ENCODE measurements around the gene AP2S1. TPM values are rescaled to one million over a fixed set of nuclear protein-coding genes. Genes with fewer than 3 reads are reported as not detected.
"Not testable (repeated sequence)": the region's sequence is repeated elsewhere in the genome, so short reads cannot be mapped to it uniquely, and the experiment has no call there.

AP2S1 gene
- polyA plus RNA-seq, 1 donor (not counting 4 experiments of a cell fraction or from before 2014, with no cell fraction given) = 183 TPM

DNA sequence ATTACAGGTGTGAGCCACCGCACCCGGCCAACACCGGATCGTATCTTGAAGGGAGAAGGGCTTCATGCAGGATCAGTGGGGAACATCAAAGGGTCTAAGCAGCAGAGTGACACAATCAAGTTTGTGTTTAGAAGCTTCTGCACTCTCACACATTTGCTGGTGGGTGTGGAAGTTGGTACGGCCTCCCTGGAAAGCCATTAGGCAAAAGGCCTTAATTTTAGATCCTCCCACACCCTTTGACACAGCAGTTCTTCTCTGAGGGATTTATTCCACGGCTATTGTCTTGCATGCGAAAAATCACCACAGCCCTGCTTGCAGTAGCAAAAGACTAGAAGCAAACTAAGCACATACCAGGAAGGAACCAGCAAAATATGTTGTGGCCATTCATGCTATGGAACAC lies 44.0 kb downstream of the AP2S1 start:
- TF ChIP-seq EZH2 (IDR thresholded peaks at IDR 0.05; ENCODE audit: low read length) = no peak
- TF ChIP-seq, protein P1, sequence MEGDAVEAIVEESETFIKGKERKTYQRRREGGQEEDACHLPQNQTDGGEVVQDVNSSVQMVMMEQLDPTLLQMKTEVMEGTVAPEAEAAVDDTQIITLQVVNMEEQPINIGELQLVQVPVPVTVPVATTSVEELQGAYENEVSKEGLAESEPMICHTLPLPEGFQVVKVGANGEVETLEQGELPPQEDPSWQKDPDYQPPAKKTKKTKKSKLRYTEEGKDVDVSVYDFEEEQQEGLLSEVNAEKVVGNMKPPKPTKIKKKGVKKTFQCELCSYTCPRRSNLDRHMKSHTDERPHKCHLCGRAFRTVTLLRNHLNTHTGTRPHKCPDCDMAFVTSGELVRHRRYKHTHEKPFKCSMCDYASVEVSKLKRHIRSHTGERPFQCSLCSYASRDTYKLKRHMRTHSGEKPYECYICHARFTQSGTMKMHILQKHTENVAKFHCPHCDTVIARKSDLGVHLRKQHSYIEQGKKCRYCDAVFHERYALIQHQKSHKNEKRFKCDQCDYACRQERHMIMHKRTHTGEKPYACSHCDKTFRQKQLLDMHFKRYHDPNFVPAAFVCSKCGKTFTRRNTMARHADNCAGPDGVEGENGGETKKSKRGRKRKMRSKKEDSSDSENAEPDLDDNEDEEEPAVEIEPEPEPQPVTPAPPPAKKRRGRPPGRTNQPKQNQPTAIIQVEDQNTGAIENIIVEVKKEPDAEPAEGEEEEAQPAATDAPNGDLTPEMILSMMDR (optimal IDR thresholded peaks at IDR 0.05 in 1 of 3, IDR thresholded peaks at IDR 0.05 in 1 of 3, conservative IDR thresholded peaks at IDR 0.05 in 1 of 3; ENCODE audit: extremely low read depth in 1 of 3, insufficient read depth in 2 of 3, low read length in 3 of 3) = no peak
- no peak overlapping the region for H3K27ac ChIP-seq (ENCODE audit: control insufficient read depth, insufficient read depth, low read length)
- H2AFZ ChIP-seq (ENCODE audit: control insufficient read depth, low read length) = no peak overlapping the region
- no peak overlapping the region for H3K4me3 ChIP-seq (ENCODE audit: control insufficient read depth in 2 of 3, extremely low read depth in 1 of 3, insufficient read depth in 2 of 3, low read depth in 1 of 3, low read length in 3 of 3)
- dilution Hi-C loops (cut with MboI; ENCODE audit: extremely low pct_ligation_motif_present, low sequenced_read_pairs) = no loop called here
- no peak overlapping the region for H3K9ac ChIP-seq (ENCODE audit: control insufficient read depth, extremely low read depth, insufficient read depth, low read length)
- no peaks in the 10 kb centered on the region for H3K4me1 ChIP-seq (ENCODE audit: control insufficient read depth, extremely low read depth, insufficient read depth, low read length)
- no peaks in the 10 kb centered on the region for H3K79me2 ChIP-seq (ENCODE audit: control insufficient read depth, insufficient read depth, low read length)
- FAIRE-seq (no peak), DNase-seq (ENCODE audit: low read depth, low spot score) (no peak)
- H3K9me3 ChIP-seq (ENCODE audit: control insufficient read depth, low read depth, low read length) = no peaks in the 10 kb centered on the region
- no peaks in the 10 kb centered on the region for H3K9me1 ChIP-seq (ENCODE audit: control insufficient read depth, extremely low read depth, insufficient read depth, low read length)
- H3K27me3 ChIP-seq (ENCODE audit: control insufficient read depth, extremely low read depth, insufficient read depth, low read length) = no peaks in the 10 kb centered on the region
- no peaks in the 10 kb centered on the region for H4K20me1 ChIP-seq (ENCODE audit: control insufficient read depth, extremely low read depth, insufficient read depth, low read length)
- H3K4me2 ChIP-seq (ENCODE audit: control insufficient read depth, extremely low read depth, insufficient read depth, low read depth, low read length) = no peak overlapping the region
- no peaks in the 10 kb centered on the region for H3K36me3 ChIP-seq (ENCODE audit: control insufficient read depth in 2 of 2, extremely low read depth in 1 of 2, insufficient read depth in 2 of 2, low read length in 2 of 2)

DNA sequence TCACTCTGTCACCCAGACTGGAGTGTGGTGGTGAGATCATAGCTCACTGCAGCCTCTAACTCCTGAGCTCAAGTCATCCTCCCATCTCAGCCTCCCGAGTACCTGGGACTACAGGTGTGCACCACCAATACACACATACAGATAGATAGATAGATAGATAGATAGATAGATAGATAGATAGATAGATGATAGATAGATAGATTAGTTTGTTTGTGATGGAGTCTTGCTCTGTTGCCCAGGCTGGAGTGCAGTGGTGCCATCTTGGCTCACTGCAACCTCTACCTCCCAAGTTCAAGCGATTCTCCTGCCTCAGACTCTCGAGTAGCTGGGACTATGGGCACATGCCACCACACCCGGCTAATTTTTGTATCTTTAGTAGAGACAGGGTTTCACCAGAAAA lies 46.2 kb downstream of the AP2S1 start:
- H3K9ac ChIP-seq (ENCODE audit: control insufficient read depth, extremely low read depth, insufficient read depth, low read length); DNase-seq (ENCODE audit: low read depth, low spot score); H3K4me3 ChIP-seq (ENCODE audit: control insufficient read depth in 2 of 3, extremely low read depth in 1 of 3, insufficient read depth in 2 of 3, low read depth in 1 of 3, low read length in 3 of 3); H4K20me1 ChIP-seq (ENCODE audit: control insufficient read depth, extremely low read depth, insufficient read depth, low read length); H3K27ac ChIP-seq (ENCODE audit: control insufficient read depth, insufficient read depth, low read length); H3K27me3 ChIP-seq (ENCODE audit: control insufficient read depth, extremely low read depth, insufficient read depth, low read length); H3K79me2 ChIP-seq (ENCODE audit: control insufficient read depth, insufficient read depth, low read length); dilution Hi-C loops (cut with MboI; ENCODE audit: extremely low pct_ligation_motif_present, low sequenced_read_pairs); H3K4me2 ChIP-seq (ENCODE audit: control insufficient read depth, extremely low read depth, insufficient read depth, low read depth, low read length); FAIRE-seq; H3K4me1 ChIP-seq (ENCODE audit: control insufficient read depth, extremely low read depth, insufficient read depth, low read length); H3K9me3 ChIP-seq (ENCODE audit: control insufficient read depth, low read depth, low read length); H3K36me3 ChIP-seq (ENCODE audit: control insufficient read depth in 2 of 2, extremely low read depth in 1 of 2, insufficient read depth in 2 of 2, low read length in 2 of 2); H2AFZ ChIP-seq (ENCODE audit: control insufficient read depth, low read length); H3K9me1 ChIP-seq (ENCODE audit: control insufficient read depth, extremely low read depth, insufficient read depth, low read length): not testable (repeated sequence)

DNA sequence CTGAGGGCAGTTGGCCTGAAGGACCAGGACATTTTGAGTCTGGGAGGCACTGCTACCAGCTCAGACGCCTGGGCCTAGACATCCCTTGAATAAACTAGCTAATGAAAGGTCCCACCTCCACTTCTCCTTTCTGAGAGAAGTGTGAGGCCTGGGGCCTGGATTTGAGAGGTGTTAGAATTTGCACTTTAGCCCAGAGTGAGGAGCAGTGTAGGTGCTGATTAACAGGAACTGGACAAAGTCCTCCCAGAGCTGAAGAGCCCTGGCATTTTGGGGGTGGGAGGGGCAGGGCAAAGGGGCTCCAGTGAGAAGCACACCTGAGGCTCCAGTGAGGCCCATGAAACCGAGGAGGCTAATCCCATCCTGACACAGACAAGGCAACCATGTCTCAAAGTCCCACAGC lies 47.1 kb downstream of the AP2S1 start:
- no peak overlapping the region for H3K4me3 ChIP-seq (ENCODE audit: control insufficient read depth in 2 of 3, extremely low read depth in 1 of 3, insufficient read depth in 2 of 3, low read depth in 1 of 3, low read length in 3 of 3)
- H3K4me2 ChIP-seq (ENCODE audit: control insufficient read depth, extremely low read depth, insufficient read depth, low read depth, low read length) = no peak overlapping the region
- DNase-seq (ENCODE audit: low read depth, low spot score) (no peak), FAIRE-seq (no peak)
- no peaks in the 10 kb centered on the region for H4K20me1 ChIP-seq (ENCODE audit: control insufficient read depth, extremely low read depth, insufficient read depth, low read length)
- no peaks in the 10 kb centered on the region for H3K9me3 ChIP-seq (ENCODE audit: control insufficient read depth, low read depth, low read length)
- no peaks in the 10 kb centered on the region for H3K36me3 ChIP-seq (ENCODE audit: control insufficient read depth in 2 of 2, extremely low read depth in 1 of 2, insufficient read depth in 2 of 2, low read length in 2 of 2)
- H3K4me1 ChIP-seq (ENCODE audit: control insufficient read depth, extremely low read depth, insufficient read depth, low read length) = no peaks in the 10 kb centered on the region
- no peaks in the 10 kb centered on the region for H3K27me3 ChIP-seq (ENCODE audit: control insufficient read depth, extremely low read depth, insufficient read depth, low read length)
- dilution Hi-C loops (cut with MboI; ENCODE audit: extremely low pct_ligation_motif_present, low sequenced_read_pairs) = no loop called here
- H3K9me1 ChIP-seq (ENCODE audit: control insufficient read depth, extremely low read depth, insufficient read depth, low read length) = no peaks in the 10 kb centered on the region
- TF ChIP-seq, protein P1 (optimal IDR thresholded peaks at IDR 0.05 in 1 of 3, IDR thresholded peaks at IDR 0.05 in 1 of 3, conservative IDR thresholded peaks at IDR 0.05 in 1 of 3; ENCODE audit: extremely low read depth in 1 of 3, insufficient read depth in 2 of 3, low read length in 3 of 3) = no peak
- no peak for TF ChIP-seq EZH2 (IDR thresholded peaks at IDR 0.05; ENCODE audit: low read length)
- no peak overlapping the region for H3K9ac ChIP-seq (ENCODE audit: control insufficient read depth, extremely low read depth, insufficient read depth, low read length)
- no peak overlapping the region for H3K27ac ChIP-seq (ENCODE audit: control insufficient read depth, insufficient read depth, low read length)
- no peak overlapping the region for H2AFZ ChIP-seq (ENCODE audit: control insufficient read depth, low read length)
- H3K79me2 ChIP-seq (ENCODE audit: control insufficient read depth, insufficient read depth, low read length) = no peaks in the 10 kb centered on the region

Measured in keratinocyte (primary cell).